Occipital lobe (tissue), 2 donors: ENCODE data around the gene RAD21L1. TPM values are rescaled to one million over a fixed set of nuclear protein-coding genes. Genes with fewer than 3 reads are reported as not detected.

Source experiments
- DNase-seq: peaks from one replicate; lab custom pipeline; 2025; lab: John Stamatoyannopoulos, UW
- total RNA-seq: library from RNA; depleted of rRNA; stranded (reverse); fragments of >200 nt; gene quantifications from one replicate; pipeline ENCODE4 v1.2.3, GENCODE V29; 2014

The RAD21L1 gene
- total RNA-seq, result not detected

GRCh38 chr20:1225783-1226654 is at the start of gene RAD21L1:
Gene RAD21L1 (plus strand): TSS chr20:1226044. CDS start chr20:1228454, 2,410 bp downstream.
- DNase-seq, result peak; percentile 76

GRCh38 chr20:1177680-1178079 is 48.2 kb upstream of the RAD21L1 start:
- no peak for DNase-seq

- no peak for DNase-seq
These were observed 47.7 kb upstream of the RAD21L1 start for GRCh38 chr20:1178103-1178502.

- no peak for DNase-seq
These were observed 47.2 kb upstream of the RAD21L1 start for GRCh38 chr20:1178623-1179022.

DNA sequence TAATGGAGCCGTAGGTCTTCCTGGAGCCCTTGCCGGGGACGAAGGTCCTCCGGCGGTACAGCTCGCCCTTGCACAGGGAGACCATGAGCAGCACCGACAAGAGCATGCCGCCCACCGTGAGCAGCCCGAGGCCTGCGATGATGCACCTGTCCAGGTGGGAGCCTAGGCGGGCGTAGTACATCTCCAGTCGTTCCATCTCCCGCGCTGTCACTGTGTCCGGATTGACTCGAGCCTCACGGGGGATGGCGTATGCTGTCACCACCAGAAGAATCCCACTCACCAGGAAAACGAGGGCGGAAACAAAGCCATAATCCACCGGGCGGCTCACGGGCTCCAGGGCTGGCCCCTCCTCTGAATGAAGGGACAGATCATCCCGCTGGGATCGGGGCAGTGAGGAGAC is 44.9 kb upstream of the RAD21L1 start:
- DNase-seq, result no peak

DNA sequence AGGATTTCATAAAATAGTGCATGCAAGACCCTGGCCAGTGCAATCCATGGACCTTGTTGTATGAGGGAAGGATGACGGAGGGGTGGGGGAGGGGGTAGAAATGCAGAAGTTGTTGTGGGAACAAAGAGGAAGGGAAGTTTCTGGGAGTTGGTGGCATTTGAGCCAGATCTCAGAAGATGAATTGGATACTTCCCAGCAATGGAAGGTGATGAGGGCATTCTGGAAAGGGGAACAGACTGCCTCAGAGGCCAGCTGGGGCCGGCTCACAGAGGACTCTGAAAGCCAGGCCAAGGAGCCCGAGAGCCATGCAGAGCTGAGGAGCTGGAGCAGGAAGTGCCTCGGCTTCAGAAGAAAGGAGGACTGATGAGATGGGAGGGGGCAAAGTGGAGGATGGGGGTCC is 43.7 kb upstream of the RAD21L1 start:
- no peak for DNase-seq

GRCh38 chr20:1183153-1183552 is 42.7 kb upstream of the RAD21L1 start:
- no peak for DNase-seq

- DNase-seq, result no peak
These were observed 41.6 kb upstream of the RAD21L1 start for GRCh38 chr20:1184260-1184637.

GRCh38 chr20:1184638-1185315 is 41.1 kb upstream of the RAD21L1 start, which contains the start of gene TMEM74B:
Gene TMEM74B (minus strand): TSS chr20:1184981. CDS start chr20:1183801, 1,180 bp downstream.
- DNase-seq, result no peak

GRCh38 chr20:1185316-1185741 is 40.5 kb upstream of the RAD21L1 start:
- no peak for DNase-seq

DNA sequence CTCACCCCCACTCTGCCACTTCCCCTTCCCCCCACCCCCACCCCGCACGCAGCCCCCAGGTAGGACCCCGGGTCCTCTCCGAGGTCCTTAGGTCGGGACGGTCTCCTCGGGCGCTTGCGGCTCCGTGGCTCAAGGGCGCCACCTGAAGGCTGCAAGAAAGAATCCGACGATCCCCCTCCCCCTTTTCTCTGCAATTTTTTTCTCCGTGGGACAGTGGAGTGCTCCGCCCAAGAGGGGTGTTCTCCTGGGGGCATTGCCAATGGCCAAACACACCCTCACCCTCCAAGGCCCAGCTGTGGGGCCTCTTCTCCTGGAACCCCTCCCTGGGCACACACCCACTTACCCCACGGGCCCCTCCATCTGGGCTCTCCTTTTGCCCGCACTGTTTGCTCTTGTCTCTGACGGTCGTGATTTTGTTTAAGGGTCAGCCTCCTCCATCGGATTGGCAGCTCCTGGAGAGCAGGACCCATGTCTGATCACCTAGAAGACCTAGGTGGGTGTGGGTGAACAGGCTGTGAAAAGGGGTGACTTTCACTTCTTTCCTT is 40.0 kb upstream of the RAD21L1 start:
- peak; percentile 10 for DNase-seq

- no peak for DNase-seq
These were observed 39.4 kb upstream of the RAD21L1 start for GRCh38 chr20:1186367-1186991.

DNA sequence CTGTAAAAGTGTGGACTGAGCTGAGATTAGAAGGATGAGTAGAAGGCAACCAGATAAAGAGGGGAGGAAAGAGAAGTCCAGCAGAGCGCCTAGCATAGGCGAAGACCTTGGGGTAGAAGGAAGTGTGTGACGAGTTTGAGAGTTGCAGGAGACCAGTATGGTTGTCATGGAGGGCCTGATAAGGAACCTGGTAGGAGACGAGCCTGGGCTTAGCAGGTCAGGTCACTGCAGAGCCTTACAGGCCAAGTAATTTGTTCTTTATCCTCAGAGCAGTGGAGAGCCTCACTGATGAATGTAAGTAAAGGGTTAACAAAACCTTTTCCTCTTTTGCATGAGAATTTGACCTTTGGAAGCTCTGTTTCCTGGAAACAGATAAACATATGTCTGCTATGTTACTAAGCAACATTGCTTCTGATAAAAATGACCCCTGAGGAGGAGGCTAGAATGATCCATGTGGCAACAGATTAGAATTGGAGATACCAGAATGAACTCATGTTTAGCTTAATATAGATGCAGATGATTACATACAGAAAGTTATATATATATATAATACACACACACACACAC is 38.2 kb upstream of the RAD21L1 start:
- DNase-seq, result no peak

- DNase-seq, result no peak
These were observed 37.5 kb upstream of the RAD21L1 start for GRCh38 chr20:1188347-1188746.

GRCh38 chr20:1189827-1190226 is 36.0 kb upstream of the RAD21L1 start:
- DNase-seq, result no peak

- no peak for DNase-seq
These were observed 35.0 kb upstream of the RAD21L1 start for GRCh38 chr20:1190847-1191246.

DNA sequence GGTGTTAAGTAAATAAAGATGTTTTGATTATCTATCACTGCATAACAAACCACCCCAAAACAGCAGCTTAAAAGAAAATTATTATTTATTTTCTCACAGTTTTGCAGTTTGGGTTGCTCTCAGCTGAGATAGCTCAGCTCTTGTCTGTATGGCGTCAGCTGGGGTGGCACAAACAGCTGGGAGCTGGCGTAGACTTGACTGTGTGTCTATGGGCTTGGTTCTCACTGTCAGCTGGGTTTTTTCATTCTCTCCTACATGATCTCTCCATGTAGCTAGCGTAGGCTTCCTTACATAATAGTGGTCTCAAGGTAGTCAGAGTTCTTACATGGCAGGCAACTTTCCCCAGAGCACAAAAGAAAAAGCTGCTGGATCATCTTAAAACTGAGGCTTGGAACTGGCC is 34.5 kb upstream of the RAD21L1 start:
- no peak for DNase-seq

DNA sequence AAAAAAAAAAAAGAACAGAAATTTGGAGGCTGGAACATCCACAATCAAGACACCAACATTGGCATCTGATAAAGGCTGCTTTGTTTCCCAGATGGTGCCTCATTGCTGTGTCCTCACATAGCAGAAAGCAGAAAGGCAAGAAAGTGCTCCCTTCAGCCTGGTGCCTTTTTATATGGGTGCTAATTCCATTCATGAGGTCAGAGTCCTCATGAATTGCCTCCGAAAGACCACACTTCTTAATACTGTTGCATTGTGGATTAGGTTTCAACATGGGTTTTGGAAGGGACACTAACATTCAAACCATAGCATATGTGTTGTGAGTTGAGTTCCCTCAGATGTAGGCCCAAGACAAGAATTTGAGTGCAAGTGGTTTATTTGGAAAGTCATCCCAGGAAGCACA is 30.6 kb upstream of the RAD21L1 start:
- no peak for DNase-seq

DNA sequence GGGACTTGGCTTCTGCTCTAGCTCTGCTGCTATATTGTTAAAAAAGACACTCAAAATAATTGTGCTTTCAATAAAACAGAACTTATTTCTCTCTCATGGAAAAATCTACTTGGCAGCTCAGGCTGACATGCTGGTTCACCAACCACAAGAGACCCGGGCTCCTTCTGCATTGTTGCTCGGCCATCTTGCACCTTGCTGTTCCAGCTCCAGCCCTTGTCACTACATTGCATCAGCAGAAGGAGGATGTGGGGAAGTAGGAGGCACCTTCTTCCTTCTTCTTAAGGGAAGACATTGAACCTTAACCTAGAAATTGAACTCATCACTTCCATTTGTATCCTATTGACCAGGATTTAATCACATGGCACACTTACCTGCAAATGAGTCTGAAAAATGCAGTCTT is 29.2 kb upstream of the RAD21L1 start:
- no peak for DNase-seq

- no peak for DNase-seq
These were observed 28.0 kb upstream of the RAD21L1 start for GRCh38 chr20:1197801-1198200.

DNA sequence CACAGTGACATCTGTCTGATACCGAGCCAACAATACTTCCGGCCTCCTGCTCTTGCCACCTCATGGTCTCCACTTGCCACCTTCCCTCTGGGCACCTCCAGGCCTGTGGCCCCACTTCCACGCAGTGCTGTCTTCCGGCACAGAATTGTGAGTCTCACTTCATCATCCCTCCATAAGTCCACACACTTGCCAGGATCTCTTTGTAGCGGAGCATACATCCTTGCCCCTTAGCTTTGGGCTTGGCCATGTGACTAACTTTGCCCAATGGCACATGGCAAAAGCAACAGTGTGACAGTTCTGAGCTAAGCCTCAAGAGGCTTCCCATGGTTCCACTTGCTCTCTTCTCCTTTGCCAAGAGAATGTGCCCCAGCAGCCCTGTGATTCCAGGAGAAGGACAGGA is 27.1 kb upstream of the RAD21L1 start:
- DNase-seq, result no peak
